CD4-positive, alpha-beta T cell treated with Interferon alpha-2 for 1 hour (primary cell): Measurements from ENCODE around the gene SPIN2A.
"Not testable (repeated sequence)": the region's sequence is repeated elsewhere in the genome, so short reads cannot be mapped to it uniquely, and the experiment has no call there.

ENCODE experiments used
- DNase-seq, 2 donors: peaks; one replicate each; pipeline ENCODE4 v3.0.0-alpha.2; 2020 to 2022

SPIN2A gene

DNA sequence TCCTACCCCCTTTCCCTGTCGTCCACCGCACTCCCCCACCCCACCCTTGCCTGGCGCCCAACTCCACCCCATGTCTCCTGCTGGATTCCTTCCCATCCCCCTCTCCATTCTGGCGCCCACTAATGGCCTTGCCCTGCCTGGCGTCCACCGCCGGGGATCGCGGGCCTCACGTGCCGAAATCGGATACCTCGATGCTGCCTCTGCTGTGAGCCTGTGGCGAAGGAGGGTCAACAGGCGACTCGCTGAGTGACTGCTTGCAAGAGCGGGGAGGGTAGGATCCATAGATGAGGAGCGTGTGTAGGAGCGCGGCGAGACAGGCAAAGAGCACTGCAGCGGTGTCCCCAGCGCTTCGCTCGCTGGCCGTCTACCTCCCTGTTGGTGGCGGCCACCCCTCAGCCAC is at the start of gene SPIN2A:
Gene SPIN2A, minus strand, starts transcription at position 325 of the 400 bp plus-strand sequence. CDS start 800 bp downstream, outside the sequence.
- DNase-seq = not testable (repeated sequence)

DNA sequence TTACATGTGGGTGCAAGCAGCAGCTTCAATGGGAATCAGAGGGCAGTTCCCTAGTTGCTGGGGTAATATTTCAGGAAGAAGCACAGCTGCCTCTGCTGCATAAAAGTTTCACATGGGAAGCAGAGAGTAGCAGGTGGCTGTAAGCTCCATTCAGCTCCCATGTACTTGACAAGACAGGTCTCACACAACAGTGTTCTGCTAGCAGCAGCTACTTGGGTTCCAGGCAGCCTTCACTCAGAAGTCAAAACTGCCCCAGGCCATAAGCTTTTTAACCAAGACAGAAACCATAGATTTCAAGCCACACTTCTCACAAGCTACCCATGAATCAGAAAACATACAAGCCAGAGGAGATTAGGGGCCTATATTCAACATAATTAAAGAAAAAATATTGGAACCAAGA is 41.4 kb upstream of the SPIN2A start:
- no peak for DNase-seq

DNA sequence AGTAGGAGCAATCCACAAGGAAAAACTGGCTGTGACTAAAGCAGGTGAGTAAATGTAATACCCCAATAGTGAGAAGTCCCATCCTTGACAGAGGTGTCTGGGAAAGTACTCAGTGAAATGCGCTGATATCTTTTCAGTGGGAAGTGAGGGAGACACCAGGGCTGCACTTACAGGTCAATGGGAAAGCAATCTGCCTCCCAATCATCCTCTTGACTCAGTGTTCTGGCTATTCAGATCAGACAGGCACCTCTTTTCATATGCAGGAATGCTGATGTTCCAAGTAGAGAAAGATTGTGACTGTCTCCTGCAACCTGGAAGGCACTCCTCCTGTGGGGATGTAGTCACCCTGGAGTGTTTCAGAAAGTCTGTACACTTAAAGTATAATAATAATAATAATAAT is 39.9 kb upstream of the SPIN2A start:
- no peak for DNase-seq

DNA sequence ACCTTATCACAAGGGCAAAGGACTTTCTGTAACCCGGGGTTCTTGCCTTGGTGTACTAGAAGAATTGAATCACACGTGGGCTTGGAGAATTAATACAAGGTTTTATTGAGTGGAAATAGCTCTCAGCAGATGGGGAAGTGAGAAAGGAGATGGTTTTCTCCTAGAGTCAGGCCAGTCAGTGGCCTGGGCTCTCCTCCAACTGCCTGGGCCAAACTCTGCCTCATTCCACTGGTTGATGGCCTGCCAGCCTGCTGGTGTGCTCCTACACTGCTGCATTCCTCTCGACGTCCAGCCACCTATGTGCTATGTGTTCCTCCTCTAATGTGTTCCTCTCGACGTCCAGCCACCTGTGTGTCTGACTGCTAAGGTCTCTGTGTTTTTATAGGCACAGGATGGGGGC is 35.3 kb upstream of the SPIN2A start:
- DNase-seq = no peak

- DNase-seq = no peak
These were observed 19.3 kb upstream of the SPIN2A start for GRCh38 chrX:57156397-57157049.

DNA sequence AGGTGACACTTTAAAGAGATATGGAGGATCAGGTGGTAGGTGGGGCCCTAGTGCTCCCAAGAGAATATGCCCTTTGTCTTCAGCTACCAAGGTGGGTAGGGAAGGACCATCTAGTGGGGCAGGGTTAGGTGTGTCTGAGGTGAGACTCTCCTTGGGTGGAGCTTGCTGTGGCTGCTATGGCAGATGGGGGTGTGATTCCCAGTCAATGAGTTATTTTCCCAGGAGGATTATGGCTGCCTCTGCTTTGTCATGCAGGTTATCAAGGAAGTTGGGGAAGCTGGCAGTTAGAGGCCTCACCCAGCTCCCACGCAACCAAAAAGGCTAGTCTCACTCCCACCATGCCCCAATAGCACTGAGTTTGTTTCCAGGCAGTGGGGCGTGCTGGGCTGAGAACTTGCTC is 18.0 kb upstream of the SPIN2A start:
- no peak for DNase-seq

- DNase-seq = not testable (repeated sequence)
These were observed 15.0 kb upstream of the SPIN2A start for GRCh38 chrX:57152222-57152621.

- no peak for DNase-seq
These were observed 1.5 kb upstream of the SPIN2A start for GRCh38 chrX:57138674-57139073.

DNA sequence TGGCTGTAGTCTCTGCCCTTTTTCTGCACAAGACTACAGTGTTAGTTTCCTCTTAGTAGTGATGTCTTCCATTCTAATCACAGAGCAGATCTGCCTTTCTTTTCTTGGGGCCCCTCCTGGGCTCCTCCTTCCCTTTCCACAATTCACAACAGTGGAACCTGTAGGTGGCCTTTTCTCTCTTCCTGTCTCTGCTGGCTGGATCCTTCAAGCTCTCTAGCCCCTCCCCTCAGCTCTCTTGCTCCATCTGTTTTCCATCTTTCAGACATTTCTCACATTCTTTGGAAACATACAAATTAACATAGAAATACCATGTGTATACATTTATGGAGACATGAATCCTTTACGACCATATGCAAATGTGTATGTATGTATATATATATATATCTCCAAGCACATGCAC is 304 bp upstream of the SPIN2A start:
- no peak for DNase-seq

- not testable (repeated sequence) for DNase-seq
These were observed 608 bp downstream of the SPIN2A start for GRCh38 chrX:57136589-57136988.

DNA sequence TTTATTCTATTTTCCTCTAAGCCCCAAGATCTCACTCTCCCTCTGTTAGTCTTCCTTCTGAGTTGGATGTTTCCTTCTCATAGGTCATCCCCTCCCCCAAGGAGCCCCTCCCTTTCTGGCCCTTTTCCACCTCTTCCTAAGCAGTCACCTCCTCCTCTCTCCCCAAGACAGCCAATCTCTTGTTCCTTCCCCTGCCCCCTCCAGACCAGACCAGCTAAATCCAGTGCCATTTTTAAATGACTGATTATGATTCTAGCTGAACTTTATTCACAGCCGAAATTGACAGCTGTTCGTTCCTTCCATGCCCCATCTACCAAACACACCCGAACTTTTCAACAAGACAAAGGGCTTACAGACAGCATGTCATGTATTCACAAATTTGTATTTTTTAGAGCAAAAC is 1.9 kb downstream of the SPIN2A start:
- DNase-seq = no peak

GRCh38 chrX:57134702-57135101 is 2.5 kb downstream of the SPIN2A start:
- no peak for DNase-seq

DNA sequence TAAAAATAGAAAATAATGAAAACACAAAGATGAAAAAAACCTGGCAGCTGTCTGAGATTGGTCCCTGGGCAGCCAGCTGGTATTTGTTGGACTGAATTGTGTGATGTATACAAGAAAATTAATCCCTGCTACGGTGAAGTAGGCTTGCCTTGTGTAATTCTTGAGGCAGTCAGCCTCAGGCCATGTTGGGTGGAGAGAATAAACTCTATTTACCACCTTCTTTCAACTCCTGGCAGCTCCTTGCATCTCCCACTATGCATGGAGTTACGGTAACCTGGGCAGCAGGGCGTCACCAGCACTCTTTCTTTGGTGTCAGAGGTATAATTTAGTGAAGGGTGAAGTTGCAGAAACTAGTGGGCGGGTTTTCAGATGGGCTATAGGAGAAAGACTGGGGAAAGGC is 3.5 kb downstream of the SPIN2A start:
- DNase-seq = no peak

- not testable (repeated sequence) for DNase-seq
These were observed 3.9 kb downstream of the SPIN2A start for GRCh38 chrX:57133284-57133683.

DNA sequence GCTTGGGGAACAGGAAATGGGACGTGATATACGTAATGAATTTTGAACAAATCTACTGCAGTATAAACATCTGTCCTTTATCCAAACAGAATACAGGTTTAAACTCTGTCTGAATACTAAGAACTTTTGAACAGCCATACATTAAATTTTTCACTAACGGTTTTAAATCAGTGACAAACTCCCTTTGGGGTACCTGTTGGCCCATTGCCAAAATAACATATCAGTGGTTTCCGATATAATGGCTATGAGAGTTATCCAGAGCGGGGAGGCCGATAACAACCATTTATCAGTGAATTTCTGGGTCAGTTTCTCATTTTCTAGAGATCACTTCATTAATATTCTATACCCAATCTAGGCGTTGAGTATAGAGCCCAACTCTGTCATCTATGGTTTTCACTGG is 5.2 kb downstream of the SPIN2A start:
- DNase-seq = no peak

- peak in 1 of 2 donors; percentile 1 for DNase-seq
These were observed 15.4 kb downstream of the SPIN2A start for GRCh38 chrX:57121816-57122215.

DNA sequence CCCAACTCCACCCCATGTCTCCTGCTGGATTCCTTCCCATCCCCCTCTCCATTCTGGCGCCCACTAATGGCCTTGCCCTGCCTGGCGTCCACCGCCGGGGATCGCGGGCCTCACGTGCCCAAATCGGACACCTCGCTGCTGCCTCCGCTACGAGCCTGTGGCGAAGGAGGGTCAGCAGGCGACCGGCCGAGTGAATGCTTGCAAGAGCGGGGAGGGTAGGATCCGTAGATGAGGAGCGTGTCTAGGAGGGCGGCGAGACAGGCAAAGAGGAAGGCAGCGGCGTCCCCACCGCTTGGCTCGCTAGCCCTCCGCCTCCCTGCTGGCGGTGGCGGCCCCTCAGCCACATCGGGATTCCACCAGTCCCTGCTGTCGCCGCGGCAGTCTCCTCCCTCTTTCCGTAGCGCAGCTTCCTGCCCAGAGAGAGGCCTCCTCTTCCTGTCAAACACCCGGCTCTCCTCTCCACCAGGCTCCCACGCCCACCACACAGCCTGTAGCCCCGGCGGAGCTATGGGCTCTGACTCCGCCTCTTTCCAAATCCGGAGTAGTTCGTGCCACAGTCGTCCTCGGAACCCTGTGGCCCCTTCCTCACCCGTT is 15.9 kb downstream of the SPIN2A start, which contains the start of gene SPIN2B:
Gene SPIN2B, minus strand, starts transcription at position 387 of the 594 bp plus-strand sequence.
- DNase-seq = peak; percentile 73 to 81

DNA sequence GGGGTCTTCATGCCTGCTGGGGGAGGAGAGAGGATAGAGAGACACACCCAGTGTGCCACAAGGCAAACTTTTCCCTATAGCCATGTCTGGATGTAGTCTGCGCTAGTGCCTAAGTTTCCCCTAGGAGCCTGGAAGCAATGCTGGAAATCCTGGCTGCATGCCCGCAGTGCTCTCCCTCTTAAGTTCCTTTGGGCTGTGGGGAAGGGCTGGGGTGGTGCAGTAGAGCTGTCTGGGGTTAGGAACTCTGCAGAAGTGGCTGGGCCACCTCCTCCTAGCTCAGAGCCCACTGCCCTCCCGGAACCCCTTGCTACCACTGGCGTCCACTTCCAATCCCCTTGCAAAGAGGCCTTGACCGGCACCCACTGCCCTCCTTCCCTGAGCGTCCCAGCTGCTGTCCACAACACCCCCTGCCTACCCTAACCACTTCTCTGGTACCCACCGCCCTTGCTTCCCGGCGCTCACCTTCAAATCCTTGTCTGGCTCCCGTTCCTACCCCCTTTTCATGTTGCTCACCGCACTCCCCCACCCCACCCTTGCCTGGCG is 16.5 kb downstream of the SPIN2A start:
- DNase-seq = not testable (repeated sequence)

- no peak for DNase-seq
These were observed 17.8 kb downstream of the SPIN2A start for GRCh38 chrX:57119416-57119815.

DNA sequence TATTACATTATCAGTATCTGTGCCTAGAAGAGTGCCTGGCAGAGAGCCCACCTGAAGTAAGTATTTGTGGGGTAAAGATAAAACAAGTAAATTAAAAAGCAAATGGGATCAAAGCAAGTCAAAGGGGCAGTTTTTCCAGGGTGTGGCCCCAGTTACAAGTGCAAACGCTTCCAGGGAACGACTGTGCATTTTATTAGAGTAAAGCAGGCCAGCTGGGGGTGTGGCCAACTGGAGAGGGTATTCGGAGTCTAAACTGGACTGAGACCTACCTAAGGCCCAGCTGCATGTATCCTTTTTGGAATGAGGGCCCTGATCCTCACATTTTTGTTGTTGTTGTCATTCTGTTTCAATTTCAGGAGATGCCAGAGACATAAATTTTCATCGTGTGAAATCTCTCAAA is 19.6 kb downstream of the SPIN2A start:
- not testable (repeated sequence) for DNase-seq

DNA sequence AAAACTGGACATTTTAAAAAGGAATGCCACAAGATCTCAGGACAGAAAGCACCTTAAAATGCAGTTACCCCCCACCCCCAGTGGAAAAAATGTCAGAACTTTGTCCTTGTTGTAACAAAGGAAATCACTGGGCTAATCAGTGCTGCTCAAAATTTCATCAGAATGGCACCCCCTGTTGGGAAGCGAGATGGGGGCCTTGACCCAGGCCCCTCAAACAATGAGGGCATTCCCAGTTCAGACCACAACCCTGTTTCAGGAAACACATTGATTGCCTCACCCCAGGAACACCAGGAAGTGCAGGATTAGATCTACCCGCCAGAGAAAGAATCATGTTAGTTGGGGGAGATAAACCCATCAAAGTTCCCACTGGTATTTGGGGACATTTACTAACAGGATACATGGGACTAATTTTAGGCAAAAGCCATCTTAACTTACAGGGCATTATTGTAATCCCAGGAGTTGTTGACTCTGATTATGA is 32.2 kb downstream of the SPIN2A start:
- DNase-seq = no peak

- no peak for DNase-seq
These were observed 32.8 kb downstream of the SPIN2A start for GRCh38 chrX:57104406-57104805.

DNA sequence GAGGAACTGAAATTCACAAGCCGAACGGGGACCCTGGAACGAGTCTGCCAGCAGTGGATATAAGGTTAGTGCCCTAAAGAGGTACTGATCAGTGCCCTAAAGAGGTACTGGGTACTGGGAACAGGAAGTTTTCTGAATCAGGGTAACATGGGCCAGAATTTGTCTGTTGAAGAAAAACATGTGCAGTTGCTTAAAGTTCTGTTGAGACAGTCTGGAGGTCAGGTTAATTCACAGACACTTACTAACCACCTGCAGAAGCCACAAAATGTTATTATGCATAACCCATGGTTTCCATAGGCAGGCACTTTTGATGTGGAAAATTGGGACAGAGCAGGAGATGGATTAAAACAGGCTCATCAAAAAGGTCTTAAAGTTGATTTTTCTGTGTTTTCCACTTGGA is 33.7 kb downstream of the SPIN2A start:
- DNase-seq = no peak

- peak in 1 of 2 donors; percentile 9 for DNase-seq
These were observed 34.3 kb downstream of the SPIN2A start for GRCh38 chrX:57102918-57103317.
